ENCODE measurements around the gene GEMIN5.

Gene GEMIN5

GRCh38 chr5:154850255-154851062 is 87.6 kb downstream of the GEMIN5 start, which contains the start of gene FAXDC2:
FAXDC2 (minus strand) TSS chr5:154850603; CDS start chr5:154838178, 12,425 bp downstream.
- no peak for DNase-seq (ENCODE audit: low read depth)

- no peak for DNase-seq (ENCODE audit: low read depth)
Measured at GRCh38 chr5:154849791-154850201, 88.2 kb downstream of the GEMIN5 start.

- no peak for DNase-seq (ENCODE audit: low read depth)
Measured at GRCh38 chr5:154849264-154849785, 88.7 kb downstream of the GEMIN5 start.

GRCh38 chr5:154844809-154845208 is 93.2 kb downstream of the GEMIN5 start:
- DNase-seq (ENCODE audit: low read depth) = no peak

- DNase-seq (ENCODE audit: low read depth) = no peak
Measured at GRCh38 chr5:154842689-154843530, 95.1 kb downstream of the GEMIN5 start.

GRCh38 chr5:154841273-154841661 is 96.7 kb downstream of the GEMIN5 start:
- DNase-seq (ENCODE audit: low read depth) = no peak

- DNase-seq (ENCODE audit: low read depth) = no peak
Measured at GRCh38 chr5:154840435-154841272, 97.4 kb downstream of the GEMIN5 start.
